HepG2 (cell line): ENCODE measurements around the gene GNG2. TPM values are rescaled to one million over a fixed set of nuclear protein-coding genes. Genes with fewer than 3 reads are reported as not detected.

ENCODE experiments used
- ATAC-seq: fragments of 200-7000 bp; cut with Tn5 transposase; 3 replicates; pipeline ENCODE4 v1.9.1; 2020; ENCODE audit warnings: mild to moderate bottlenecking, moderate library complexity
- BruUV-seq: library from RNA; stranded (reverse); fragments of 400-500 nt; replicated peaks from 2 replicates; lab custom pipeline; 2021; lab: Mats Ljungman, UMichigan
- CTCF ChIA-PET: fragments of 300-600 bp; formaldehyde crosslinking; extraction: SDS; loops from one replicate; lab custom pipeline; 2021; ENCODE audit warnings: low total read pairs, inconsistent platforms, low intra/inter-chr PET ratio; lab: Yijun Ruan, JAX
- POLR2A ChIA-PET: fragments of 350-600 bp; sonication (Branson Sonifier 250); formaldehyde crosslinking; loops from one replicate; lab custom pipeline; 2020; ENCODE audit warnings: antibody characterized with exemption, inconsistent platforms; lab: Yijun Ruan, JAX
- DNase-seq: peaks from one replicate; pipeline ENCODE4 v3.0.0-alpha.2; 2015; ENCODE audit warnings: low spot score
- FAIRE-seq: peaks from 3 replicates; lab custom pipeline; 2011; peaks lifted over from hg19 to GRCh38; lab: Jason Lieb, UNC
- H2AFZ ChIP-seq: one replicate; pipeline ENCODE4 v1.6.1; 2011; ENCODE audit warnings: low read length, inconsistent platforms
- H3K27ac ChIP-seq: fragments of 300-600 bp; 3 replicates; pipeline ENCODE4 v1.8.0; 2011; ENCODE audit warnings: mixed run types, mild to moderate bottlenecking, mixed read lengths, low read length, inconsistent platforms; ENCODE audit not compliant: insufficient read depth; ENCODE audit errors: extremely low read length
- H3K27me3 ChIP-seq, 2 experiments: fragments of 200-600 bp in 1 of 2; 2 replicates in 1 of 2; 3 replicates in 1 of 2; pipeline versions ENCODE4 v1.6.0 to v1.8.0; 2011; ENCODE audit warnings: low read length in 2 of 2, mild to moderate bottlenecking in 2 of 2, moderate library complexity in 2 of 2, inconsistent platforms in 1 of 2; ENCODE audit not compliant: insufficient read depth in 2 of 2, control insufficient read depth in 1 of 2
- H3K36me3 ChIP-seq, 2 experiments: fragments of 200-600 bp in 1 of 2; replicated peaks in 1 of 2; 2 replicates in 1 of 2; 3 replicates in 1 of 2; pipeline versions ENCODE4 v1.5.1 to v1.8.0; 2011; ENCODE audit warnings: low read length in 2 of 2, inconsistent platforms in 1 of 2; ENCODE audit not compliant: insufficient read depth in 2 of 2, control insufficient read depth in 1 of 2
- H3K4me1 ChIP-seq: 2 replicates; pipeline ENCODE4 v1.5.1; 2012; ENCODE audit warnings: low read length, inconsistent platforms; ENCODE audit not compliant: insufficient read depth
- H3K4me2 ChIP-seq: 2 replicates; pipeline ENCODE4 v1.6.0; 2011; ENCODE audit warnings: low read depth, low read length, inconsistent platforms
- H3K4me3 ChIP-seq, 3 experiments: fragments of 200-600 bp in 1 of 3; sonication (generic), shearing (Covaris generic) in 1 of 3; replicated peaks in 1 of 3; 2 replicates each; pipeline ENCODE4 v1.5.1; 2011 to 2016; ENCODE audit warnings: low read length in 3 of 3, inconsistent platforms in 2 of 3, low read depth in 2 of 3, mild to moderate bottlenecking in 2 of 3, control low read depth in 1 of 3, mixed read lengths in 1 of 3; ENCODE audit not compliant: insufficient read depth in 1 of 3
- H3K79me2 ChIP-seq: one replicate; pipeline ENCODE4 v1.6.1; 2011; ENCODE audit warnings: low read length, inconsistent platforms; ENCODE audit not compliant: insufficient read depth
- H3K9ac ChIP-seq: 2 replicates; pipeline ENCODE4 v1.6.0; 2011; ENCODE audit warnings: mild to moderate bottlenecking, low read depth, low read length, inconsistent platforms; ENCODE audit not compliant: insufficient read depth
- H3K9me3 ChIP-seq: 2 replicates; pipeline ENCODE4 v1.5.1; 2012; ENCODE audit warnings: mild to moderate bottlenecking, low read length
- H4K20me1 ChIP-seq: 2 replicates; pipeline ENCODE4 v1.6.0; 2011; ENCODE audit warnings: inconsistent platforms, mild to moderate bottlenecking, low read length, moderate library complexity; ENCODE audit not compliant: insufficient read depth
- ATF2 ChIP-seq: sonication (generic); formaldehyde crosslinking; IDR thresholded peaks from 2 replicates; pipeline ENCODE4 v1.4.0; 2020; ENCODE audit warnings: missing genetic modification reagents
- ATF5 ChIP-seq: sonication (generic); formaldehyde crosslinking; IDR thresholded peaks from 2 replicates; pipeline ENCODE4 v1.4.0; 2020; ENCODE audit warnings: mild to moderate bottlenecking, low read depth, missing genetic modification reagents
- CCAR2 ChIP-seq: fragments of 200-400 bp; formaldehyde crosslinking; optimal IDR thresholded peaks from 2 replicates; pipeline ENCODE3; 2018; ENCODE audit warnings: low read depth, mild to moderate bottlenecking, low read length, moderate library complexity
- GATAD2A ChIP-seq: IDR thresholded peaks from 2 replicates; pipeline ENCODE4 v1.6.1; 2016
- HIVEP1 ChIP-seq: sonication (generic); formaldehyde crosslinking; IDR thresholded peaks from 2 replicates; pipeline ENCODE4 v1.4.0; 2020; ENCODE audit warnings: mild to moderate bottlenecking, missing genetic modification reagents
- KDM1A ChIP-seq: IDR thresholded peaks from 2 replicates; pipeline ENCODE4 v1.6.1; 2016; ENCODE audit warnings: missing compliant biosample characterization
- KDM5A ChIP-seq: fragments of 200-600 bp; sonication (generic); IDR thresholded peaks from 2 replicates; pipeline ENCODE4 v1.7.0; 2018; ENCODE audit warnings: antibody characterized with exemption, mild to moderate bottlenecking, low read length, borderline replicate concordance
- NR2F2 ChIP-seq: IDR thresholded peaks from 2 replicates; pipeline ENCODE4 v1.6.1; 2012; ENCODE audit warnings: low read depth, inconsistent platforms, borderline replicate concordance
- PAWR ChIP-seq: sonication (generic); formaldehyde crosslinking; IDR thresholded peaks from 2 replicates; pipeline ENCODE4 v1.4.0; 2020; ENCODE audit warnings: missing genetic modification reagents, mild to moderate bottlenecking, borderline replicate concordance
- RELA ChIP-seq: sonication (generic); formaldehyde crosslinking; IDR thresholded peaks from 2 replicates; pipeline ENCODE4 v1.4.0; 2020; ENCODE audit warnings: missing genetic modification reagents
- RXRA ChIP-seq: sonication (generic); formaldehyde crosslinking; IDR thresholded peaks from 2 replicates; pipeline ENCODE4 v1.5.1; 2020; ENCODE audit warnings: missing genetic modification reagents
- SAFB2 ChIP-seq: sonication (generic); formaldehyde crosslinking; IDR thresholded peaks from 2 replicates; pipeline ENCODE4 v1.5.1; 2020; ENCODE audit warnings: missing genetic modification reagents, low read depth, mild to moderate bottlenecking, borderline replicate concordance
- SMAD1 ChIP-seq: sonication (generic); formaldehyde crosslinking; IDR thresholded peaks from 2 replicates; pipeline ENCODE4 v1.4.0; 2020; ENCODE audit warnings: missing genetic modification reagents, low read depth, mild to moderate bottlenecking, borderline replicate concordance
- SP5 ChIP-seq: IDR thresholded peaks from 2 replicates; pipeline ENCODE4 v1.6.1; 2016; ENCODE audit warnings: low read depth, borderline replicate concordance
- XRCC5 ChIP-seq: fragments of 200-400 bp; formaldehyde crosslinking; optimal IDR thresholded peaks from 2 replicates; pipeline ENCODE3; 2017; ENCODE audit warnings: mild to moderate bottlenecking, low read length
- ZNF3 ChIP-seq: IDR thresholded peaks from 2 replicates; pipeline ENCODE4 v1.7.0; 2017; ENCODE audit warnings: inconsistent platforms
- ZNF44 ChIP-seq: sonication (generic); formaldehyde crosslinking; IDR thresholded peaks from 2 replicates; pipeline ENCODE4 v1.5.1; 2020; ENCODE audit warnings: mild to moderate bottlenecking, missing genetic modification reagents
- ZNF776 ChIP-seq: sonication (generic); formaldehyde crosslinking; IDR thresholded peaks from 2 replicates; pipeline ENCODE4 v1.4.0; 2020; ENCODE audit warnings: mild to moderate bottlenecking, missing genetic modification reagents
- ZZZ3 ChIP-seq: sonication (generic); formaldehyde crosslinking; IDR thresholded peaks from 2 replicates; pipeline ENCODE4 v1.4.0; 2020; ENCODE audit warnings: missing genetic modification reagents, mild to moderate bottlenecking, borderline replicate concordance
- WGBS: methylation state at CpG from one replicate; pipeline ENCODE4 v1.1.6; 2017; ENCODE audit warnings: low lambda C conversion rate; 5-methylcytosine and 5-hydroxymethylcytosine counted together
- in situ Hi-C: cut with HindIII; loops from 2 replicates; pipeline ENCODE4 v1.10.0; 2017; ENCODE audit warnings: low pct_unique_long_range_greater_than_20kb; ENCODE audit not compliant: extremely low pct_ligation_motif_present
- intact Hi-C: fragments of 100-400 bp; cut with micrococcal nuclease; formaldehyde crosslinking; loops from one replicate; pipeline ENCODE4 v1.10.0; 2022; ENCODE audit not compliant: unreplicated experiment
- polyA plus RNA-seq, 8 experiments: library from polyadenylated mRNA; depleted of rRNA in 3 of 8; stranded (reverse) in 7 of 8; unstranded in 1 of 8; fragments of >200 nt; fragmentation: Illumina TruSeq in 4 of 8; extraction: Trizol in 4 of 8; gene quantifications; 2 replicates each; pipeline versions ENCODE4 v1.2.1 to v1.2.3, GENCODE V29; 2011 to 2016; ENCODE audit warnings: low read depth in 4 of 8, missing spikeins in 1 of 8, mixed read lengths in 1 of 8; ENCODE audit not compliant: insufficient read depth in 1 of 8
- total RNA-seq, 5 experiments: library from RNA; depleted of rRNA; stranded (reverse); fragments of >200 nt; fragmentation: Illumina TruSeq; extraction: Trizol; gene quantifications; 2 replicates each; pipeline ENCODE4 v1.2.3, GENCODE V29; 2016; ENCODE audit warnings: low read depth in 1 of 5

GNG2 gene
- total and polyA plus RNA-seq, 2 of the 13 experiments (the other 11 are each of a cell fraction or from before 2014, with no cell fraction given), result not detected

- TF ChIP-seq XRCC5 (no peak), ATF5 (no peak), RELA (CRISPR knock-in tag) (no peak), PAWR (CRISPR knock-in tag) (no peak), ZZZ3 (CRISPR knock-in tag) (no peak), GATAD2A (CRISPR knock-in tag) (no peak), ZNF3 (CRISPR knock-in tag) (no peak), RXRA (CRISPR knock-in tag) (no peak), ZNF44 (CRISPR knock-in tag) (no peak), SP5 (CRISPR knock-in tag) (no peak)
Observed at GRCh38 chr14:51825926-51826325, 34.5 kb upstream of the GNG2 start (continued).

DNA sequence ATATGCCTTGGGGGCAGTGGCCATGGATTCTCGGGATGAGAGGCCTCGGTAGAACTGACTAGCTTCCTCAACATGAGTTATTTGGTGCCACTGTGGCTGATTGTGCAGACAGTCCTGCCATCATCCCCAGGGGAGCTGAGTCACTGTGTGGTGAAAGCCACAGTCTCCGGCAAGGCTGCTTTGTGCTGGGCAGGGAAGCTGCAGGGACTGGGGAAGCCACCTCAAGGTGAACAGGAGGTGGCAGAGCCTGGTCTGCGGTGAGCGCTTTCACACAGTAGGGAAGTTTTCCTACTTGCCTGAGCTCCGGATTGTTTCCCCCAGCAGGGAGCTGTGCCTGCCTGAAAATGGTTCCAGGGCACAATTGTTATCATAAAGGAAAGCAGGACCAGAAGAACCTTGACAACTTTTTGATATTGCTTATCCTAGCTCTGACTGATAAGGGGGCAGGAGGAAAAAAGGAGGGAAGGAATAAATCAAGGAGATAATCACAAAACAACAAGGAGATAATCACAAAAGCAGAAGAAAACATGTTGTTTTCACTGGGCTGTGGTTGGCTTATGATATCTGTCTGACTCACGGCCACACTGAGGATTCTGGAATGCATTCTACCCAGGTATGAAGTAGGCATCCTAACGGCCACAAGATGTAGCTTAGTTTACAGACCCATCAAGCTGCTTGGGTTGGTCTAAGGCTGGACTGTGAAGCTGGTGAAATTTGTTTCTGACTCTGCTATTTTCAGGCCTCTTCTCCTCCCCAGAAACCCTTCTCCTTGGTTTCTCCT is 32.2 kb upstream of the GNG2 start:
- 1% methylated on average over 6 of the region's 8 CpGs for WGBS
- Histone ChIP-seq H3K36me3 (no peaks in the 10 kb centered on the region), H3K79me2 (no peaks in the 10 kb centered on the region), H3K9me3 (no peaks in the 10 kb centered on the region), H4K20me1 (no peaks in the 10 kb centered on the region), H3K4me3 (no peak overlapping the region), H3K4me2 (no peak overlapping the region), H3K27me3 (no peaks in the 10 kb centered on the region; a peak in 1 of 5 replicates), H3K4me1 (no peaks in the 10 kb centered on the region), H3K27ac (no peak overlapping the region), H3K9ac (no peak overlapping the region), H2AFZ (no peak overlapping the region)
- FAIRE-seq, result no peak
- intact Hi-C loops, result no loop called here
- in situ Hi-C loops, result no loop called here
- DNase-seq, result no peak
- BruUV-seq, result no TSS peak
- no peak for ATAC-seq
- ChIA-PET CTCF (no interaction called here), POLR2A (no interaction called here)
- TF ChIP-seq NR2F2 (no peak), KDM5A (no peak), ZNF776 (CRISPR knock-in tag) (no peak), CCAR2 (no peak), KDM1A (no peak), SAFB2 (CRISPR knock-in tag) (no peak), HIVEP1 (CRISPR knock-in tag) (no peak), ATF2 (CRISPR knock-in tag) (no peak), SMAD1 (CRISPR knock-in tag) (no peak)
